GM23248 (cell line): ENCODE measurements around the gene EGR4.

Experiments
- EZH2 ChIP-seq: fragments of 200-600 bp; sonication (generic); IDR thresholded peaks from 2 replicates; pipeline ENCODE4 v1.6.1; 2018; ENCODE audit warnings: antibody characterized with exemption, mild to moderate bottlenecking; ENCODE audit not compliant: insufficient read depth, poor library complexity, severe bottlenecking
- EZH2phosphoT487 ChIP-seq: fragments of 200-600 bp; sonication (generic); IDR thresholded peaks from 2 replicates; pipeline ENCODE4 v1.6.1; 2018; ENCODE audit warnings: antibody characterized with exemption, moderate library complexity, mild to moderate bottlenecking, low read depth; ENCODE audit not compliant: insufficient read depth

DNA sequence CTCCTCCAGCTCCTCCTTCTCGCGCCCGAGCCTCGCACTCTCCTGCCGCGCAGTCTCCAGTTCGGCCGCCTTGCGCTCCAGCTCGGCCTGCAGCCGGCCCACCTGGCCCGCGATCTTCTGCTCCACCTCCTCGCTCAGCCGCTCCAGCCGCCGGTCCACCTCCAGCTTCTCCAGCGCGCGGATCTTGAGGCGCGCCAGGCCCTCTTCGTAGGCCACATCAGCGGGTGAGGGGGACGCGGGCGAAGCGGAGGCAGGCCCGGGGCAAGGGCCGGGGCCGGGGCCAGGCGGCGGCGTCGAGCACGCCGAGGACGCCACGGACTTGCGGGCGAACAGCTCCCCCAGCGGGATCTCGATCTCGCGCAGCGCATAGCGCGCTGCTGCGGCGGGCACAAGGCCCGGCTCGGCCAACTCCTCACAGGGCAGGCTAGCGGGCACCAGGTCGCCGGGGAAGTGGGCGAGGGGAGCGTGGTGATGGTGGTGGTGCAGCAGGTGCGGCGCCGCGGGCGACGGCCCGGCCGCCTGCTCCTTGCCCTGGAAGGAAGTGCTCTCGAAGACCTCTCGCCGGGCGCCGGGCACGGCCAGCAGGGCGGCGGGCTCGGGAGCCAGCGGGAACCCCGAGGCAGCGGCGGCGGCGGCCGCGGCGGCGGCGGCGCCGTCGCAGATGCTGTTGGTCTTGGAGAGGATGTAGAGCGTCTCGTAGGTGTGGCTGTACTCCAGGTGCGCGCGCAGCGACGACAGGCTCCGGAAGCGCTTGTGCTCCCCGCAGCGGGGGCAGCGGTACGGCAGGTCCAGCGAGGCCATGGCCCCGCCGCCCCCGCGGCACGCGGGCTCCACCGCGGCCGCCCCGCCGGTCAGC, 24.3 kb downstream of the EGR4 start:
- TF ChIP-seq EZH2, result no peak
- no peak for TF ChIP-seq EZH2phosphoT487
